ENCODE data around the gene SLFNL1. TPM values are rescaled to one million over a fixed set of nuclear protein-coding genes. Genes with fewer than 3 reads are reported as not detected.

The SLFNL1 gene
- total and polyA plus RNA-seq, 2 experiments from 2014 or later: 0.14 to 0.29 TPM

GRCh38 chr1:41005876-41006275 is 15.6 kb downstream of the SLFNL1 start:
- peaks cover 100% of the 10 kb centered on the region for H3K36me3 Mint-ChIP-seq (ENCODE audit: low read depth)
- no peak overlapping the region for H3K27ac Mint-ChIP-seq
- DNase-seq (ENCODE audit: low spot score) (no peak), ATAC-seq (no peak)
- Histone ChIP-seq H4K20me1 (replicated peaks; ENCODE audit: insufficient read depth) (peaks cover 24% of the 10 kb centered on the region), H3K79me2 (replicated peaks; ENCODE audit: insufficient read depth) (no peaks in the 10 kb centered on the region; the same call in 1 of the 2 replicates), H3K36me3 (ENCODE audit: insufficient read depth) (peaks cover 72% of the 10 kb centered on the region), H2AFZ (no peak overlapping the region), H3K4me1 (ENCODE audit: insufficient read depth) (no peaks in the 10 kb centered on the region), H3K4me3 (no peak overlapping the region), H3K9me2 (ENCODE audit: insufficient read depth) (no peaks in the 10 kb centered on the region), H3F3A (replicated peaks; ENCODE audit: low read depth) (no peaks in the 10 kb centered on the region), H3K27me3 (ENCODE audit: insufficient read depth) (no peaks in the 10 kb centered on the region), H3K27ac (ENCODE audit: low read depth) (no peak overlapping the region), H3K4me2 (no peak overlapping the region)
- H3K4me1 Mint-ChIP-seq: no peaks in the 10 kb centered on the region
- no peak overlapping the region for H3K4me3 Mint-ChIP-seq
- no peaks in the 10 kb centered on the region; the same call in 2 of the 3 replicates for H3K9me3 Mint-ChIP-seq
- no peaks in the 10 kb centered on the region for H3K27me3 Mint-ChIP-seq (ENCODE audit: insufficient read depth, low read depth, poor library complexity)
- no peak for TF ChIP-seq NANOG (IDR thresholded peaks at IDR 0.05; ENCODE audit: borderline replicate concordance)
- no peak for TF ChIP-seq POLR2AphosphoS5 (IDR thresholded peaks at IDR 0.05; ENCODE audit: low read depth)
- TF ChIP-seq ZNF114 (CRISPR knock-in tag; IDR thresholded peaks at IDR 0.05): no peak
- TF ChIP-seq EZH2phosphoT487 (IDR thresholded peaks at IDR 0.05; ENCODE audit: unreplicated experiment): no peak
- TF ChIP-seq JUNB (IDR thresholded peaks at IDR 0.05; ENCODE audit: unreplicated experiment): no peak
- no peak for TF ChIP-seq ZNF331 (CRISPR knock-in tag; IDR thresholded peaks at IDR 0.05; ENCODE audit: low read depth)
- TF ChIP-seq CTCF (conservative IDR thresholded peaks at IDR 0.05; ENCODE audit: low read depth in 2 of 2): no peak
- no peak for TF ChIP-seq STAT1 (IDR thresholded peaks at IDR 0.05; ENCODE audit: unreplicated experiment)
- TF ChIP-seq, protein P1, sequence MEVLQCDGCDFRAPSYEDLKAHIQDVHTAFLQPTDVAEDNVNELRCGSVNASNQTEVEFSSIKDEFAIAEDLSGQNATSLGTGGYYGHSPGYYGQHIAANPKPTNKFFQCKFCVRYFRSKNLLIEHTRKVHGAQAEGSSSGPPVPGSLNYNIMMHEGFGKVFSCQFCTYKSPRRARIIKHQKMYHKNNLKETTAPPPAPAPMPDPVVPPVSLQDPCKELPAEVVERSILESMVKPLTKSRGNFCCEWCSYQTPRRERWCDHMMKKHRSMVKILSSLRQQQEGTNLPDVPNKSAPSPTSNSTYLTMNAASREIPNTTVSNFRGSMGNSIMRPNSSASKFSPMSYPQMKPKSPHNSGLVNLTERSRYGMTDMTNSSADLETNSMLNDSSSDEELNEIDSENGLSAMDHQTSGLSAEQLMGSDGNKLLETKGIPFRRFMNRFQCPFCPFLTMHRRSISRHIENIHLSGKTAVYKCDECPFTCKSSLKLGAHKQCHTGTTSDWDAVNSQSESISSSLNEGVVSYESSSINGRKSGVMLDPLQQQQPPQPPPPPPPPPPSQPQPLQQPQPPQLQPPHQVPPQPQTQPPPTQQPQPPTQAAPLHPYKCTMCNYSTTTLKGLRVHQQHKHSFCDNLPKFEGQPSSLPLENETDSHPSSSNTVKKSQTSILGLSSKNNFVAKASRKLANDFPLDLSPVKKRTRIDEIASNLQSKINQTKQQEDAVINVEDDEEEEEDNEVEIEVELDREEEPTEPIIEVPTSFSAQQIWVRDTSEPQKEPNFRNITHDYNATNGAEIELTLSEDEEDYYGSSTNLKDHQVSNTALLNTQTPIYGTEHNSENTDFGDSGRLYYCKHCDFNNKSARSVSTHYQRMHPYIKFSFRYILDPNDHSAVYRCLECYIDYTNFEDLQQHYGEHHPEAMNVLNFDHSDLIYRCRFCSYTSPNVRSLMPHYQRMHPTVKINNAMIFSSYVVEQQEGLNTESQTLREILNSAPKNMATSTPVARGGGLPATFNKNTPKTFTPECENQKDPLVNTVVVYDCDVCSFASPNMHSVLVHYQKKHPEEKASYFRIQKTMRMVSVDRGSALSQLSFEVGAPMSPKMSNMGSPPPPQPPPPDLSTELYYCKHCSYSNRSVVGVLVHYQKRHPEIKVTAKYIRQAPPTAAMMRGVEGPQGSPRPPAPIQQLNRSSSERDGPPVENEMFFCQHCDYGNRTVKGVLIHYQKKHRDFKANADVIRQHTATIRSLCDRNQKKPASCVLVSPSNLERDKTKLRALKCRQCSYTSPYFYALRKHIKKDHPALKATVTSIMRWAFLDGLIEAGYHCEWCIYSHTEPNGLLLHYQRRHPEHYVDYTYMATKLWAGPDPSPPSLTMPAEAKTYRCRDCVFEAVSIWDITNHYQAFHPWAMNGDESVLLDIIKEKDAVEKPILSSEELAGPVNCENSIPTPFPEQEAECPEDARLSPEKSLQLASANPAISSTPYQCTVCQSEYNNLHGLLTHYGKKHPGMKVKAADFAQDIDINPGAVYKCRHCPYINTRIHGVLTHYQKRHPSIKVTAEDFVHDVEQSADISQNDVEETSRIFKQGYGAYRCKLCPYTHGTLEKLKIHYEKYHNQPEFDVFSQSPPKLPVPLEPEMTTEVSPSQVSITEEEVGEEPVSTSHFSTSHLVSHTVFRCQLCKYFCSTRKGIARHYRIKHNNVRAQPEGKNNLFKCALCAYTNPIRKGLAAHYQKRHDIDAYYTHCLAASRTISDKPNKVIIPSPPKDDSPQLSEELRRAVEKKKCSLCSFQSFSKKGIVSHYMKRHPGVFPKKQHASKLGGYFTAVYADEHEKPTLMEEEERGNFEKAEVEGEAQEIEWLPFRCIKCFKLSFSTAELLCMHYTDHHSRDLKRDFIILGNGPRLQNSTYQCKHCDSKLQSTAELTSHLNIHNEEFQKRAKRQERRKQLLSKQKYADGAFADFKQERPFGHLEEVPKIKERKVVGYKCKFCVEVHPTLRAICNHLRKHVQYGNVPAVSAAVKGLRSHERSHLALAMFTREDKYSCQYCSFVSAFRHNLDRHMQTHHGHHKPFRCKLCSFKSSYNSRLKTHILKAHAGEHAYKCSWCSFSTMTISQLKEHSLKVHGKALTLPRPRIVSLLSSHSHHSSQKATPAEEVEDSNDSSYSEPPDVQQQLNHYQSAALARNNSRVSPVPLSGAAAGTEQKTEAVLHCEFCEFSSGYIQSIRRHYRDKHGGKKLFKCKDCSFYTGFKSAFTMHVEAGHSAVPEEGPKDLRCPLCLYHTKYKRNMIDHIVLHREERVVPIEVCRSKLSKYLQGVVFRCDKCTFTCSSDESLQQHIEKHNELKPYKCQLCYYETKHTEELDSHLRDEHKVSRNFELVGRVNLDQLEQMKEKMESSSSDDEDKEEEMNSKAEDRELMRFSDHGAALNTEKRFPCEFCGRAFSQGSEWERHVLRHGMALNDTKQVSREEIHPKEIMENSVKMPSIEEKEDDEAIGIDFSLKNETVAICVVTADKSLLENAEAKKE (CRISPR knock-in tag; IDR thresholded peaks at IDR 0.05): no peak
- no peak for TF ChIP-seq CREB1 (CRISPR knock-in tag; IDR thresholded peaks at IDR 0.05; ENCODE audit: low read depth)
- no peak for TF ChIP-seq REST (IDR thresholded peaks at IDR 0.05; ENCODE audit: unreplicated experiment)
- TF ChIP-seq ETS1 (IDR thresholded peaks at IDR 0.05): no peak
- no peak for TF ChIP-seq EZH2 (IDR thresholded peaks at IDR 0.05; ENCODE audit: low read depth, unreplicated experiment)

Data from GM23338 (cell line).